Activated CD4-positive, alpha-beta T cell treated with anti-CD3 and anti-CD28 coated beads for 24 hours (primary cell): ENCODE measurements around the gene GGNBP2.

ENCODE experiments used
- DNase-seq, 2 donors: peaks; one replicate each; pipeline ENCODE4 v3.0.0-alpha.2; 2020; ENCODE audit warnings: low read depth in 2 of 2

The GGNBP2 gene

GRCh38 chr17:36550491-36551417 lies 6.0 kb downstream of the GGNBP2 start:
- DNase-seq = no peak

GRCh38 chr17:36553459-36553858 lies 8.7 kb downstream of the GGNBP2 start:
- no peak for DNase-seq

- DNase-seq = no peak
Measured at GRCh38 chr17:36566081-36566480, 21.4 kb downstream of the GGNBP2 start.

- no peak for DNase-seq
Measured at GRCh38 chr17:36575028-36575427, 30.3 kb downstream of the GGNBP2 start.

GRCh38 chr17:36576793-36577192 lies 32.1 kb downstream of the GGNBP2 start:
- DNase-seq = no peak

- no peak for DNase-seq
Measured at GRCh38 chr17:36578671-36579070, 34.0 kb downstream of the GGNBP2 start.

- no peak for DNase-seq
Measured at GRCh38 chr17:36583787-36584186, 39.1 kb downstream of the GGNBP2 start.

GRCh38 chr17:36586138-36586537 lies 41.4 kb downstream of the GGNBP2 start:
- DNase-seq = no peak

GRCh38 chr17:36590082-36590481 lies 45.4 kb downstream of the GGNBP2 start:
- no peak for DNase-seq

- peak; percentile 72 to 76 for DNase-seq
Measured at GRCh38 chr17:36591434-36592315, 47.0 kb downstream of the GGNBP2 start, which contains the start of gene DHRS11. TSS of gene DHRS11 (plus strand) at chr17:36591879. CDS start at chr17:36592010, 131 bp downstream.

- no peak for DNase-seq
Measured at GRCh38 chr17:36592316-36592715, 47.6 kb downstream of the GGNBP2 start.

- DNase-seq = no peak
Measured at GRCh38 chr17:36592716-36593321, 48.1 kb downstream of the GGNBP2 start.

GRCh38 chr17:36593656-36594316 lies 49.1 kb downstream of the GGNBP2 start:
- no peak for DNase-seq

GRCh38 chr17:36594626-36595401 lies 50.1 kb downstream of the GGNBP2 start:
- no peak for DNase-seq

- no peak for DNase-seq
Measured at GRCh38 chr17:36597226-36597625, 52.5 kb downstream of the GGNBP2 start.

GRCh38 chr17:36597866-36598777 lies 53.4 kb downstream of the GGNBP2 start:
- DNase-seq = no peak

GRCh38 chr17:36598951-36599401 lies 54.3 kb downstream of the GGNBP2 start:
- DNase-seq = no peak

GRCh38 chr17:36599546-36600250 lies 55.0 kb downstream of the GGNBP2 start:
- DNase-seq = no peak

GRCh38 chr17:36600465-36600864 lies 55.7 kb downstream of the GGNBP2 start:
- DNase-seq = no peak
